ENCODE data around the gene EVL. TPM values are rescaled to one million over a fixed set of nuclear protein-coding genes. Genes with fewer than 3 reads are reported as not detected.
A peak's percentile ranks its signal among the peaks of the same experiment; 100 is the strongest.

EVL gene
- total and polyA plus RNA-seq, 10 of the 15 experiments (the other 5 are each of a cell fraction or from before 2014, with no cell fraction given) = 11.9 to 341 (median 89.8) TPM

- no peak for TF ChIP-seq ETV6 (conservative IDR thresholded peaks at IDR 0.05 in 1 of 2, IDR thresholded peaks at IDR 0.05 in 1 of 2; ENCODE audit: borderline replicate concordance in 1 of 2, low read depth in 1 of 2)
- no peak for TF ChIP-seq RBBP5 (conservative IDR thresholded peaks at IDR 0.05)
- no peak for TF ChIP-seq SMAD1 (IDR thresholded peaks at IDR 0.05; ENCODE audit: low read depth, partially characterized antibody)
- TF ChIP-seq NFIC (IDR thresholded peaks at IDR 0.05; ENCODE audit: low read depth, low read length) = no peak
- peak; percentile 17; the same call in 1 of the 2 replicates for TF ChIP-seq SPI1 (IDR thresholded peaks at IDR 0.05; ENCODE audit: borderline replicate concordance, insufficient read depth, low read depth, low read length)
- TF ChIP-seq HDGF (IDR thresholded peaks at IDR 0.05) = no peak
- no peak for TF ChIP-seq PKNOX1 (IDR thresholded peaks at IDR 0.05)
Observed at GRCh38 chr14:100074431-100075100, 9.3 kb downstream of the EVL start (continued).

GRCh38 chr14:100075681-100076080, 10.5 kb downstream of the EVL start:
- in situ Hi-C loops (cut with MboI) = no loop called here
- RAD21 ChIA-PET (ENCODE audit: unreplicated experiment) = interaction anchor here (0.8 to 5.2 kb wide), 4 partner anchors 11 to 117 kb away, joined by 3 to 33 read pairs (median 4); partner anchors contain the start of gene EVL
- Histone ChIP-seq H3K9me3 (replicated peaks; ENCODE audit: control insufficient read depth, insufficient read depth, low read length) (no peaks in the 10 kb centered on the region), H3K27me3 (replicated peaks in 1 of 2; ENCODE audit: control insufficient read depth in 2 of 2, insufficient read depth in 2 of 2, low read length in 1 of 2) (no peaks in the 10 kb centered on the region), H2AFZ (ENCODE audit: control insufficient read depth, low read depth, low read length) (no peak overlapping the region), H4K20me1 (ENCODE audit: control insufficient read depth, insufficient read depth) (0 out of 2 replicates have a peak, but pooled peaks cover 4% of the 10 kb centered on the region), H3K36me3 (ENCODE audit: control insufficient read depth in 2 of 2, insufficient read depth in 2 of 2, low read length in 1 of 2) (peaks cover 3 to 7% of the 10 kb centered on the region in 2 experiments; a peak in 3 of 4 replicates), H3K9ac (ENCODE audit: control insufficient read depth, insufficient read depth, low read length) (no peak overlapping the region), H3K4me1 (ENCODE audit: control insufficient read depth, insufficient read depth, low read length) (peaks cover 67% of the 10 kb centered on the region), H3K4me3 (no peak overlapping the region), H3K79me2 (ENCODE audit: control insufficient read depth, insufficient read depth, low read length) (peaks cover 79% of the 10 kb centered on the region), H3K4me2 (ENCODE audit: control insufficient read depth, insufficient read depth) (no peak overlapping the region), H3K27ac (ENCODE audit: control insufficient read depth, insufficient read depth) (peak overlapping the region; percentile 20; the same call in 1 of the 2 replicates)
- POLR2A ChIA-PET = interaction anchor here (1.4 to 7.0 kb wide), 3 partner anchors 10 to 30 kb away, joined by 3 to 51 read pairs (median 7); partner anchors contain the start of gene EVL
- intact Hi-C loops (cut with micrococcal nuclease; ENCODE audit: unreplicated experiment) = loop anchor here (1.0 kb wide), 1 partner anchor 33 kb away; no protein-coding TSS in a partner anchor
- CTCF ChIA-PET = interaction anchor here (0.7 to 12.8 kb wide), 7 partner anchors 9 to 171 kb away, joined by 3 to 156 read pairs (median 6); no protein-coding TSS in a partner anchor
- BruUV-seq (replicated peaks) = no TSS peak
- no peak for ATAC-seq
- TF ChIP-seq SIX5 (IDR thresholded peaks at IDR 0.05; ENCODE audit: low read depth, low read length, severe bottlenecking) = no peak
- TF ChIP-seq RUNX3 (IDR thresholded peaks at IDR 0.05; ENCODE audit: low read length) = no peak
- TF ChIP-seq PBX3 (IDR thresholded peaks at IDR 0.05; ENCODE audit: insufficient replicate concordance, low read depth, low read length) = no peak
- TF ChIP-seq CBX3 (IDR thresholded peaks at IDR 0.05; ENCODE audit: borderline replicate concordance, low read depth) = no peak
- TF ChIP-seq SMC3 (IDR thresholded peaks at IDR 0.05; ENCODE audit: borderline replicate concordance, low read length) = no peak
- no peak for TF ChIP-seq RAD51 (IDR thresholded peaks at IDR 0.05)
- TF ChIP-seq REST (IDR thresholded peaks at IDR 0.05; ENCODE audit: low read depth, low read length) = no peak
- TF ChIP-seq RCOR1 (conservative IDR thresholded peaks at IDR 0.05; ENCODE audit: low read depth, low read length) = no peak
- no peak for TF ChIP-seq MTA3 (IDR thresholded peaks at IDR 0.05; ENCODE audit: borderline replicate concordance, low read length)
- FAIRE-seq = no peak
- 66% methylated on average over 4 of the region's 4 CpGs for WGBS (ENCODE audit: insufficient coverage, insufficient replicate concordance, low lambda C conversion rate, missing lambda C conversion rate)
- SMC1A ChIA-PET (ENCODE audit: uncharacterized antibody, unreplicated experiment) = interaction anchor here (0.9 to 8.7 kb wide), 7 partner anchors 8 to 117 kb away, joined by 3 to 96 read pairs (median 5); partner anchors contain the start of gene EVL
- no peak for DNase-seq (ENCODE audit: low read depth, low spot score)

All from GM12878 (cell line).